Hematopoietic multipotent progenitor cell treated with erythropoietin and hydrocortisone succinate and interleukin-3 and kit ligand, for 4 days (in vitro differentiated cells): Measurements from ENCODE around the gene RIMS1.
A peak's percentile ranks its signal among the peaks of the same experiment; 100 is the strongest.

Experiments
- DNase-seq: peaks from one replicate; pipeline ENCODE4 v3.0.0-alpha.2; 2015

Gene RIMS1, protein sequence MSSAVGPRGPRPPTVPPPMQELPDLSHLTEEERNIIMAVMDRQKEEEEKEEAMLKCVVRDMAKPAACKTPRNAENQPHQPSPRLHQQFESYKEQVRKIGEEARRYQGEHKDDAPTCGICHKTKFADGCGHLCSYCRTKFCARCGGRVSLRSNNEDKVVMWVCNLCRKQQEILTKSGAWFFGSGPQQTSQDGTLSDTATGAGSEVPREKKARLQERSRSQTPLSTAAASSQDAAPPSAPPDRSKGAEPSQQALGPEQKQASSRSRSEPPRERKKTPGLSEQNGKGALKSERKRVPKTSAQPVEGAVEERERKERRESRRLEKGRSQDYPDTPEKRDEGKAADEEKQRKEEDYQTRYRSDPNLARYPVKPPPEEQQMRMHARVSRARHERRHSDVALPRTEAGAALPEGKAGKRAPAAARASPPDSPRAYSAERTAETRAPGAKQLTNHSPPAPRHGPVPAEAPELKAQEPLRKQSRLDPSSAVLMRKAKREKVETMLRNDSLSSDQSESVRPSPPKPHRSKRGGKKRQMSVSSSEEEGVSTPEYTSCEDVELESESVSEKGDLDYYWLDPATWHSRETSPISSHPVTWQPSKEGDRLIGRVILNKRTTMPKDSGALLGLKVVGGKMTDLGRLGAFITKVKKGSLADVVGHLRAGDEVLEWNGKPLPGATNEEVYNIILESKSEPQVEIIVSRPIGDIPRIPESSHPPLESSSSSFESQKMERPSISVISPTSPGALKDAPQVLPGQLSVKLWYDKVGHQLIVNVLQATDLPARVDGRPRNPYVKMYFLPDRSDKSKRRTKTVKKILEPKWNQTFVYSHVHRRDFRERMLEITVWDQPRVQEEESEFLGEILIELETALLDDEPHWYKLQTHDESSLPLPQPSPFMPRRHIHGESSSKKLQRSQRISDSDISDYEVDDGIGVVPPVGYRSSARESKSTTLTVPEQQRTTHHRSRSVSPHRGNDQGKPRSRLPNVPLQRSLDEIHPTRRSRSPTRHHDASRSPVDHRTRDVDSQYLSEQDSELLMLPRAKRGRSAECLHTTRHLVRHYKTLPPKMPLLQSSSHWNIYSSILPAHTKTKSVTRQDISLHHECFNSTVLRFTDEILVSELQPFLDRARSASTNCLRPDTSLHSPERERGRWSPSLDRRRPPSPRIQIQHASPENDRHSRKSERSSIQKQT (N-terminal part only)

GRCh38 chr6:71886184-71887005 is at the start of gene RIMS1:
RIMS1 (plus strand) TSS chr6:71886550; CDS start chr6:71887024, 474 bp downstream.
- DNase-seq = peak; percentile 26

DNA sequence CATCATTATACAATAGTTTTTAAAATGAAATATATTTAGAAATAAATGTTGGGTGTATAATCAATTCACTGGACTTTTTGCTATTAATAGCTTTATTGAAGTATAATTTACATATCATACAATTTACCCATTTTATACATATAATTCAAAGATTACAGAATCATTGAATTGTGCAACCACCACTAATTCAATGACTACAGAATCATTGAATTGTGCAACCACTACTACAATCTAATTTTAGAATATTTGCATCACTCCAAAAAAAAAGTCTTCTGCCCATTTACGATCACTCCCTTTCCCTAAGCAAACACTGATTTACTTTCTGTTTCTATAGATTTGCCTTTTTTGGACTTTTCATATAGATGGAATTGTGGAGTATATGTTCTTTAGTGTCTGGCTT is 35.1 kb upstream of the RIMS1 start:
- no peak for DNase-seq

GRCh38 chr6:71852948-71853347 is 33.4 kb upstream of the RIMS1 start:
- DNase-seq = no peak

- DNase-seq = no peak
These were observed 30.9 kb upstream of the RIMS1 start for GRCh38 chr6:71855406-71855805.

- no peak for DNase-seq
These were observed 7.3 kb upstream of the RIMS1 start for GRCh38 chr6:71879016-71879415.

- no peak for DNase-seq
These were observed 825 bp downstream of the RIMS1 start for GRCh38 chr6:71887006-71887743.

DNA sequence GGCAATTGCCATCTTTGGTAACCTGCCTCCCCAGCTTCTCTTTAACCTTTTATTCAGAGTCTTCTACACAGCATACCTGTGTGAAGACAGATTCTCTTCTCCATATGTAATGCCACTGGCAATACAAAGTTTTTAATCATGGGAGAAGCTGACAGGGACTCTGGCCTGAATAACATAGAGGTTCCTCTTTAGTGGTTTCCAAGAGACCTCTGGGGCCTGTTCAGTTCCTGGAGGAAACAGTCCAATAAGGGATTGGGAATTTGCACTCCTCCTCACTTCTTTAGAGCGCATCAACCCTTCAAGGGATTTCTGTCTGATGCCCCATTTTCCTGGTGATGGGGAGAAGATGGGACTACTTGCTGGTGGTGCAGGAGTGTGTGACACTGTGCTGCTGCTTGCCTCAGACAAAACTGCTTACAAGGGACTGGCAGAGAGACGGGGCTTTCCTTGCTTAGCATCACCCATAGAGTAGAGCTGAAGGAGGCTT is 1.4 kb downstream of the RIMS1 start:
- DNase-seq = no peak

GRCh38 chr6:71888756-71889340 is 2.5 kb downstream of the RIMS1 start:
- DNase-seq = no peak

GRCh38 chr6:71889366-71889765 is 3.0 kb downstream of the RIMS1 start:
- DNase-seq = no peak

DNA sequence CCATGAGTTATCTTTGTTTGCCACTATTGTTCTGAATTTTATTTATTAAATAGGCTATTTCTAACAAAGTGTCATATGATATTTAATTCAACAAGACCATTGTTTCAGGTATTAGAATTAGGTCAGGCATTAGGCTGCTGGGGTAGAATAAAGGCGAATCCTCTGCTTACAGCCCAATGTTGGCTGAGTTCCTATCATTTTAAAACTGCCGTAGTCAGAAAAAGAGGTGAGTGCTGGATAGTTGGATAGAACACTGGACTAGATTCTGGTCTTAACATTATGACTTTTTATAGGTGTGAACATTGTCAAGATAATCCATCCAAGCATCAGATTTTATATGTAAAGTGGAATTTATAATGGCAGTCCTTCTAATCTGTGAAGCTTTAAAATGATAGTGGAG is 6.3 kb downstream of the RIMS1 start:
- no peak for DNase-seq

DNA sequence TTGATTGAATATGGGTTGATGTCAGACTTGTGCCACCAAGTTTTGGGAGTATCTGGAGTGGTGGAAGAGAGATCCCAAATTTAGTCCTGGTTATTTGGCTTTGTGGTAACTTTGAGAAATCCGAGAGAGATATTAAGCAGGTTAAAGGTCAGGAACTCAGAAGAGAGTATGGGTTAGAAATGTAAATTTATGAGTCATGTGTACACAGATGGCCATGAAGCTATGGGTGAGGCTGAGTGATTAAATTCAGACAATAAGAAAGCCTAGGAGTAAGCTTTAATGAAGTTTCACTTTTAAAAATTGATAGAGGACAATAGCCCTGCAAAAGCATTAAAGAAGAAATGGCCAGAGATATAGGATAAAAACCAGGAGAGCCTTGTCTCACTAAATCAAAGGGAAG is 14.3 kb downstream of the RIMS1 start:
- no peak for DNase-seq

DNA sequence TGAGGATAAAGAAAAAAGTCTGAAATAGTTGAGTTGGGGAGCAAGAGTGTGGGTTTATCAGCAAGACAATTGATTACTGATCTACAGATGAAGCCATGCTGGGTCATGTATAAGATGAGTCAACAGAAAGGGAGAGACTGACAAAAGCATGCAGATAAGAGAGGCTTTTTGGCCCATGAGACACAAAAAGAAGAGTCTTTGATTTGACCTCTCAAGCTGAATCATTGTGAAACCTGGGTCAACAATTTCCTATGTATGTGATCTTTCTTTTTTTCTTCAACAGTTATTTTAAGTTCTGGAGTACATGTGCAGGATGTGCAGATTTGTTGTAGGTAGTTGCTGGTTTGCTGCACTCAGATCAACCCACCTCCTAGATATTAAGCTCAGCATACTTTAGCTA is 15.9 kb downstream of the RIMS1 start:
- DNase-seq = no peak

DNA sequence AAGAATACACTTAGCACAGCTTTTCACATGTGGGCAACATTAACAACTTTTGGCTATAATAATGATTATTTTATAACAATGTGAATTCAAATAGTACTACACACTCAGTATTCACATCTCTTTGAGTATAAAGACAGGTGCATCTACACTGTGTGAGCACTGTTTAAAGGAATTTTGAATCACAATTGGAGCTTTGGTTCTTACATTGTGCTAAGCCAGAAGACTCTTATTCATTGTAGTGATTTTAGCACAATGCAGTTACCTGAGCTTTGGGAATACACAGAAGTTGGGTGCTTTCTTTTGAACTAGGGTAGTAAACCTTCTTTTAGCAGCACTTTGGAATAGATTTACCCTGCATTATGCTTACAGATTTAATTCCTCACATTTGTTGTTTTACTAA is 20.5 kb downstream of the RIMS1 start:
- no peak for DNase-seq

- no peak for DNase-seq
These were observed 21.9 kb downstream of the RIMS1 start for GRCh38 chr6:71908162-71908765.

DNA sequence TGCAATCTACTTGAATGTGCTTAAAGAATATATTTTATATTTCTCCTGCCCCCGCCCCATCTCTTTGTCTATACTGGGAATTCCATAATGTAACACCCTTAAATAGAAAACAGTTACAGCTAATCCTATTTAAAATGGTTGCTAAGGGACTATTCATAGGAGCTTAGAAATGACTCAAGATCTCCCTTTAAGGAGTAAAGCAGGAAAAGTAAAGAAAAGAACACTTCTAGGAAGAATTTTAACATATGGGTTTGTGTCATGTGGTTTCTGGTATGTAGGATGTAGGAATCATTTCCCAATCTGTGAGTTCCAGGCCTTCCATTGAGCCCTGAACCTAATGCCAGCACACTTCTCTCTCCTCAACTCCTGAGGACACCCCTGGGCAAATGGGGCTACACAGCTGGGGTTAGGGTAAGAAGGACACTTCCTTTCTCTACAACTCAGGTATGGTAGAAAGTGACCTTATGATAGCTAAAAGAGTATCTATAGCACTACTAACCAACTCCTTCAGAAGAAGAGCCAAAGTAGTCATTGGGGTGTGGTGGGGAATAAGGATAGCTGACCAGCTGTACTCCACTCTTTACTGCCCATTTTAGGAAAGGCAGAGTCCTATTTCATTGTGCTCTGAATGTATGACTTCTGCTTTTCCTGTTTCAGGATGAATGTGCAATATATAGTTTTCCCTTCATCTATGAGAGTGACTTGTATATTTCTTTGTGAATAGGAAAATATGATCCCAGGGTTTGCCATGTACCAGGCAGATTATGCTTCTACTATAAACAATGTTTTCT is 27.3 kb downstream of the RIMS1 start:
- no peak for DNase-seq

GRCh38 chr6:71929047-71929446 is 42.7 kb downstream of the RIMS1 start:
- no peak for DNase-seq

DNA sequence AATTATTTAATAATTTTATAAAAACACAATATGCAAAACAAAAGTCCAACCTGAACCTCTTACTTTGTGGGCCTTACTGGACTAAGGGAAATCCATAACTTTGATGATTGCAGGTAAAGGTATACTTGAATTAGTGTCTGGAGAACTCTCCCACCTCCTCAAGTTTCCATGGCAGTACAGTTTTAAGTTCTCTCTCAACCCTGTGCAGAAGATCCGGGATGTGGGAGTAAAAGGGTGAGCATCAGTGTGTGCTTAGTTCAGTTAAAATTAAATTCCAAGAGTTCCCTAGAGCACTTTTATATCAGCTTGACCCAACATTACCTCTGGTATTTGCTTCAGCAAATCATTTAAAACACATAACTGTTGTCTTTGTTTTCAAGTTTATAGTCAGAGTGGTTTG is 47.5 kb downstream of the RIMS1 start:
- DNase-seq = no peak

- DNase-seq = no peak
These were observed 79.1 kb downstream of the RIMS1 start for GRCh38 chr6:71965404-71965803.

- no peak for DNase-seq
These were observed 81.1 kb downstream of the RIMS1 start for GRCh38 chr6:71967436-71967835.

DNA sequence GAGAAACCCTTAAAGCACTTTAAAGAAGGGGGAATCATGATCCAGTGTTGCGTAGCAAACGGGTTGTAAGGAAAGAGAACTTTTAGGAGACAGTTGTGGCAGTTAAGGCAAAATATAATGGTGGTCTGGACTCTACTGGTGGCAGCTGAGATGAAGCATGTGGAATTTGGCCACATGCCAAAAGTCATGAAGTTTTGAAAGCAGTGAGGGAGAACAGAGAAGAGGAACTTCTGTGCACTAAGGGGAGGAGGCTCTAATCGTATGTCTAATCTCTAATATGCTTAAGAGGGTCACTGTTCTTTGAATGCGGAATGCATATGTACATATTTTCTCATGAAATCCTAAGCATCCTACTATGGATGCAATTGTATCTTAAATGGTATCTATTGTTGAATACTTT is 91.5 kb downstream of the RIMS1 start:
- DNase-seq = peak; percentile 44
